KOPT-K1 (cell line): ENCODE results near the gene FNDC3B.

Experiments
- H3K27ac ChIP-seq: fragments of 200-600 bp; sonication (generic); 2 replicates; pipeline ENCODE4 v1.5.1; 2016; ENCODE audit warnings: antibody characterized with exemption, mild to moderate bottlenecking, low read depth, low read length; ENCODE audit not compliant: poor library complexity, severe bottlenecking
- H3K36me3 ChIP-seq: fragments of 200-600 bp; sonication (generic); 2 replicates; pipeline ENCODE4 v1.5.1; 2017; ENCODE audit warnings: antibody characterized with exemption, mild to moderate bottlenecking, low read length, moderate library complexity; ENCODE audit not compliant: insufficient read depth
- H3K9me3 ChIP-seq: fragments of 200-600 bp; sonication (generic); 2 replicates; pipeline ENCODE4 v1.5.1; 2017; ENCODE audit warnings: antibody characterized with exemption, low read length, mild to moderate bottlenecking; ENCODE audit not compliant: insufficient read depth, poor library complexity, severe bottlenecking

FNDC3B gene

GRCh38 chr3:172263781-172264486, 224.6 kb downstream of the FNDC3B start:
- Histone ChIP-seq H3K27ac (no peak overlapping the region), H3K9me3 (no peaks in the 10 kb centered on the region), H3K36me3 (no peaks in the 10 kb centered on the region)

DNA sequence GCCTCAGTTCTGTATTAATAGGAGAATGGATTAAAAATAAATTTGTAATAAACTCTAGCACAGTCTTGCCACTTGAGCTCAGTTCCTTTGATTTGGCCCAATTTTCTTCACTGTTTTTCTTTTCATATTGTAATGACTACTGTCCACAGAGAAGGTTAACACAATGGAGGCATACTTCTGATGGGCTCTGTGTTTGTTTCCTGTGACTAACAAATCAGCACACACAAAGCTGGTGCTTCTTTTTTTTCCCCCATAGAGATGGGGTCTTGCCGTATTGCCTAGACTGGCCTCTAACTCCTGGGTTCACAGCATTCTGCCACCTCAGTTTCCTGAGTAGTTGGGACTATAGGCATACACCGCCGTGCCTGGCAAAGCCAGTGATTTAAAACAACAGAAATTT, 226.7 kb downstream of the FNDC3B start:
- no peaks in the 10 kb centered on the region for H3K36me3 ChIP-seq
- H3K27ac ChIP-seq, result no peak overlapping the region
- no peaks in the 10 kb centered on the region for H3K9me3 ChIP-seq

DNA sequence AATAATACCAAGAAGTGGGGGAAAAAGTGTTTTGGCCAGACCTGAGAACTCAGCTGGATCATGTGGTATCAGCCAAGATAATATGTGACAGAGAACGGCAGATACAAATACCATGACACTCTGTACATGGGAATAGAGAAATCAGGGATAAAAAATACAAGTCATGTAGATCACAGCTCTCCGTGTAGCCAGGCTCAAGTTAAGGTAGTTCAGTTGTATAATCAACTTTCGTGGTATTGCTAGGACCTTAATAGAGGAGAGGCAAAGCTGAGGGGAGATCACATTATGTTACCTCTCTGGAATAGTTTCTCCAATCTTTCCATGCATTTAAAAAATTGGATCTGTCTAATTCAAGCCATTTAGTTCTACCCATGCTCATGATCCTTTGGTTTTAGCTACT, 229.0 kb downstream of the FNDC3B start:
- Histone ChIP-seq H3K36me3 (no peaks in the 10 kb centered on the region), H3K27ac (no peak overlapping the region), H3K9me3 (no peaks in the 10 kb centered on the region)

GRCh38 chr3:172268868-172269267, 229.5 kb downstream of the FNDC3B start:
- Histone ChIP-seq H3K27ac (no peak overlapping the region), H3K9me3 (no peaks in the 10 kb centered on the region), H3K36me3 (no peaks in the 10 kb centered on the region)

DNA sequence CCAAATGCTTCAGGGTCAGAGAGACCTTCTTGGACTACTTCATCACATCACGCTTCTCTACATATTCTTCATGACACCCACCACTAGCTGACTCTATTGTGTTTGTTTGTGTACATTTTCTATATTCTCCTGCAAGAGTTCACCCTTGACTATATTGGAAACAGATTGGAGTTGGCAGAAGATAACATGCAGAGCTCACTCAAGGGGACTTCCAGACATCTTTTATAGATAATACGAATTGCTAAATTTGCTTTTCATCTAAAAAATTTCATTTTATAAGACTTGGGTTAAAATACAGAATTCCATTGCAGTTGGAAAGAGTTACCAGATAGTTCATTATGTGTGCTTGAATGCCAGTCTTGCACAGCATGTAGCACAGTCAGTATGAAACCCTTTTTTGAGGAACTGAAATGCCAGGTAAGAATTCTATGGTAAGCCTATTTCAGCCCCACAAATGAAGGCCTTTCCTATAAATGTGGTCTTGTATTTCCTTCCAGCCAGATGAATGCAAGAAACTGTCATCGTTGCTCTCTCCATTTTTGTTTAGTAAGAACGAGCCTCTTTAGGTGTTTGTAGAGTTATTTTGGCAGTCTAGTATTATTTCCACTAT, 231.3 kb downstream of the FNDC3B start:
- Histone ChIP-seq H3K36me3 (no peaks in the 10 kb centered on the region), H3K27ac (no peak overlapping the region), H3K9me3 (no peaks in the 10 kb centered on the region)

DNA sequence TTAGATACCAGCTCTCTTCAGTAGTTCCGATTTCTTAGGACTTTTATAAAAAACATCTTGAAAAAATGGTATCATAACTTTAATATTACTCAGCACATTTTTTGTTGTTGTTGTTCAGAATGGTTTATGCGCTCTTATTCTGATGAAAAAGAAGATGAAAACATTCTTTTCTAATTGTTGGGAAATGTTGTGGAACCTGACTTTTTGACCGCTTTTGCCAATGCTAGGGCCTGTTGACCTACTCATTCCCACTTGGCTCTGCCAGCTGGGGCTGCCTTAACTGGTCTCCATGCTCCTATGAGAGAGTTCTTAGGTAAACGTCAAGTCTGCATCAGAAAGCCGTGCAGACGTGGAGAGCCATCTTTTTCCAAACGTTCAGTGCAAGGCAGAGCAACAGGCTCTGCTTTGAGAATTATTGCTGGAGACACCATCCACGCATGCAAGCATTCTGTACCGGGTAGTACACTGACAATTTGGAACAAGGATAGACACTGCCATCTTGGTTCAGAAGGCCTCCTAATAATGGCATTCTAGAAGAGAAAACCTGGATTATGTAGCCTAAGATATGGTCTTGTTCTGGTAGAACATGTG, 232.1 kb downstream of the FNDC3B start:
- Histone ChIP-seq H3K9me3 (no peaks in the 10 kb centered on the region), H3K27ac (no peak overlapping the region), H3K36me3 (no peaks in the 10 kb centered on the region)

DNA sequence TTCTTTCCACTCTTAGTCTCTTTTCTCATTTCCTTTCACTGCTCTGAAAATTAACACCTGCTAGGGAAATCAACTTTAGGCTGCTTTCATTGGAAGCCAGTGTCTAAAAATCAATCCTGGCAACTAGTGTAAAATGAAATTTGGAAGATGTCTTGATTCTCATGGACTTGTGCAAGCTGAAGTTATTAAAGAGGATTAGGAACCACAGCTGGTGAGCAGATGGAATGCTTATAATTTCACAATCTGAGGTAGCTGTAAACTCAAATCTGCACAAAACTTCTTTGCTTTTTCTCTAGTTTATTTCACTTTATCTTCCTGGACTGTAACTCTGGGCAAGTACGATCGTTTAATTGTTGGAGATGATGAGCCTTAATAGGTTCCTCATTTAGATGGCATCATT, 233.3 kb downstream of the FNDC3B start:
- Histone ChIP-seq H3K36me3 (no peaks in the 10 kb centered on the region), H3K27ac (no peak overlapping the region), H3K9me3 (no peaks in the 10 kb centered on the region)

GRCh38 chr3:172273378-172273777, 234.0 kb downstream of the FNDC3B start:
- H3K36me3 ChIP-seq, result no peaks in the 10 kb centered on the region
- no peaks in the 10 kb centered on the region for H3K9me3 ChIP-seq
- no peak overlapping the region for H3K27ac ChIP-seq

GRCh38 chr3:172274906-172275305, 235.5 kb downstream of the FNDC3B start:
- Histone ChIP-seq H3K27ac (no peak overlapping the region), H3K36me3 (no peaks in the 10 kb centered on the region), H3K9me3 (no peaks in the 10 kb centered on the region)

GRCh38 chr3:172275586-172275985, 236.2 kb downstream of the FNDC3B start:
- H3K36me3 ChIP-seq, result no peaks in the 10 kb centered on the region
- H3K27ac ChIP-seq, result no peak overlapping the region
- no peaks in the 10 kb centered on the region for H3K9me3 ChIP-seq

- no peaks in the 10 kb centered on the region for H3K36me3 ChIP-seq
- H3K9me3 ChIP-seq, result no peaks in the 10 kb centered on the region
- no peak overlapping the region for H3K27ac ChIP-seq
These were observed 236.7 kb downstream of the FNDC3B start for GRCh38 chr3:172276103-172276502.

DNA sequence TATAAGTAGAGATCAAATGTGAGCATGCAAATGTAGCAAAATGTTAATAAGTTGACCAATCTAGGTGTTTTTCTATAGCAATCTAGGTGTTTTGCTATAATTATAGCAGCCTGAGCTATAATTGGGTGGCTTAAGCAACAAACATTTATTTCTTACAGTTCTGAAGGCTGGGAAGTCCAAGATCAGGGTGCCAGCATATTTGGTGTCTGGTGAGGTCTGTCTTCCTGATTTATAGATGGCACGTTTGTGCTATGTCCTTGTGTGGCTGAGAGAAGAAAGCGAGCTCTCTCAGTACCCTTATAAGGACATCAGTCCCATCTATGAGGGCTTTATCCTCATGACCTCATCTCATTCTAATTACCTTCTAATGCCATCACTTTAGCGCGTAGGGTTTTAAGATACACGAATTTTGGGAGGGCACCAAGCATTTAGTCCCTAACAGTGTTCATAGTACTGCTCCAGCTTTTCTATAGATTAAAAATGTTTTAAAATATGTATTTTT, 237.8 kb downstream of the FNDC3B start:
- Histone ChIP-seq H3K27ac (no peak overlapping the region), H3K9me3 (no peaks in the 10 kb centered on the region), H3K36me3 (no peaks in the 10 kb centered on the region)

DNA sequence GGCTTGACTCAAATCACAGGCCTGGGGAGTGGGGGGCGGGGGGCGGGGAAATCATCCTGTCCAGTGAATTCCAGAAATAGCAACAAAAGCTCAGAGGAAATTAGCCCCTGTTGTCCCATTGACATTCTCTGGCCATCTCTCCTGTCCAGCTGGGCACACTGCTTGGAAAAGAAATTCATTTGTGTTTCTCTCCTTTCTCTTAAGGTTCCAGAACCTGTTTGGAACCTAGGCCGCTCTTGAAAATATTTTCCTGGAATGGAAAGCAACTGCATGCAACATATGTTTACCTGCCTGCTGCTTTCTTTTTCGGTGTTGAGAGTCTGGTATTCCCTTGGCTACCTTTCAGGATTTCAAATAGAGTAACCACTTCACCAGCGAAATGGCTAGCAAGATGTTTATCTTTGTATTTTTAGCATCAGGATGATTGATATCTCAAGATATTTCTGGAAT, 239.8 kb downstream of the FNDC3B start:
- Histone ChIP-seq H3K27ac (no peak overlapping the region), H3K36me3 (no peaks in the 10 kb centered on the region), H3K9me3 (no peaks in the 10 kb centered on the region)

- no peak overlapping the region for H3K27ac ChIP-seq
These were observed 240.6 kb downstream of the FNDC3B start for GRCh38 chr3:172279974-172280373.

DNA sequence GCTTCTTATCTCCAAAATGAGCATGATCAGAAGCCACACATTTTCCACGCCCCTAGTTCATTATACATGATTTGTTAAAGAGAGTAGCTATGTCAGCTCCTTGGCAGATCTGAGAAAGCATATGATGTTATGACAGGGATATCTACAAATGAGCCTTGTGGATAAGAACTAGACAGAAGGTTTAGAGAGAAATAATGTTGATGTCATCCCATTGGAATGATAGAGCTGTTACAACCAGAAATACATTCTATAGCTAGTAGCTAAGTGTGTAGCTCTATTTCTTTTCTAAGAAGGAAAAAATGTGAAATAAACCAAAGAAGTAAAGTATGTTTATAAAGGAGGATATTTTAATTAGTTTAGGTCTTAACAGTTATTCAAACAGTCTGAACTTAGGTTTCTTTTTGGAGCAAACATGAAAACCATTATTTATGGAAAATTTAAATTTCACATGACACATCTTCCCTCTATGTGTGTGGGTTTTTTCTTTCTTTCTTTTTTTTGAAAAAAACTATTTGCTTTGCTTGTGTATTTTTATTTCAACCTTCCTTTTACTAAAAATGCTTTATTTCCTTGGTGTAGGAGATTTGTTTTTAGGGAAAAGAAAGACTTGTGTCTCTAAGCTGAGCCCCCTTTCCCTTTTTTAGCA, 241.2 kb downstream of the FNDC3B start:
- H3K27ac ChIP-seq, result no peak overlapping the region
- H3K36me3 ChIP-seq, result no peaks in the 10 kb centered on the region

More at GRCh38 chr3:172279974-172280373, 240.6 kb downstream of the FNDC3B start:
- Histone ChIP-seq H3K36me3 (no peaks in the 10 kb centered on the region), H3K9me3 (no peaks in the 10 kb centered on the region)

More for the DNA sequence above, 241.2 kb downstream of the FNDC3B start:
- no peaks in the 10 kb centered on the region for H3K9me3 ChIP-seq
